WTC11 (cell line): ENCODE measurements around the gene SMOC2. TPM values are rescaled to one million over a fixed set of nuclear protein-coding genes. Genes with fewer than 3 reads are reported as not detected.

Experiments
- ATAC-seq: fragments of 200-7000 bp; cut with Tn5 transposase; 2 replicates; pipeline ENCODE4 v1.10.0; 2021; ENCODE audit warnings: mild to moderate bottlenecking, moderate library complexity
- CTCF ChIA-PET: fragments of 300-600 bp; sonication (Branson Sonifier 250); formaldehyde crosslinking; loops from one replicate; lab custom pipeline; 2021; ENCODE audit warnings: antibody characterized with exemption; lab: Charles Lee
- POLR2A ChIA-PET: fragments of 350-600 bp; sonication (Branson Sonifier 250); formaldehyde crosslinking; loops from one replicate; lab custom pipeline; 2021; ENCODE audit warnings: antibody characterized with exemption; lab: Charles Lee
- DNase-seq: peaks from one replicate; pipeline ENCODE4 v3.0.0; 2021; ENCODE audit warnings: low spot score
- H3K27ac Mint-ChIP-seq: 2 replicates; pipeline ENCODE4 v1.8.0; 2021; ENCODE audit warnings: mixed read lengths
- H3K27me3 Mint-ChIP-seq: 2 replicates; pipeline ENCODE4 v1.8.0; 2021; ENCODE audit warnings: low read depth, mild to moderate bottlenecking, moderate library complexity, mixed read lengths
- H3K36me3 Mint-ChIP-seq: 2 replicates; pipeline ENCODE4 v1.8.0; 2021; ENCODE audit warnings: mixed read lengths
- H3K4me1 Mint-ChIP-seq: 2 replicates; pipeline ENCODE4 v1.8.0; 2022; ENCODE audit warnings: mixed read lengths
- H3K4me3 Mint-ChIP-seq: 2 replicates; pipeline ENCODE4 v1.8.0; 2021; ENCODE audit warnings: mild to moderate bottlenecking, moderate library complexity, mixed read lengths
- H3K9me3 Mint-ChIP-seq: 2 replicates; pipeline ENCODE4 v1.8.0; 2021; ENCODE audit warnings: mixed read lengths
- ATF1 ChIP-seq: sonication (generic); formaldehyde crosslinking; IDR thresholded peaks from 2 replicates; pipeline ENCODE4 v1.8.1; 2023; ENCODE audit warnings: mild to moderate bottlenecking, moderate library complexity, missing genetic modification reagents
- CBFB ChIP-seq: sonication (generic); formaldehyde crosslinking; IDR thresholded peaks from 2 replicates; pipeline ENCODE4 v1.8.1; 2022; ENCODE audit warnings: mild to moderate bottlenecking, low read depth, missing genetic modification reagents
- EMX1 ChIP-seq: fragments of 250-450 bp; sonication (Bioruptor Pico); IDR thresholded peaks from 2 replicates; pipeline ENCODE4 v1.8.0; 2021; ENCODE audit warnings: mild to moderate bottlenecking
- ETV6 ChIP-seq: sonication (generic); formaldehyde crosslinking; IDR thresholded peaks from 2 replicates; pipeline ENCODE4 v1.8.1; 2022; ENCODE audit warnings: mild to moderate bottlenecking, missing genetic modification reagents
- FOXJ3 ChIP-seq: sonication (generic); formaldehyde crosslinking; IDR thresholded peaks from 2 replicates; pipeline ENCODE4 v1.9.0; 2021; ENCODE audit warnings: missing genetic modification reagents, mild to moderate bottlenecking, borderline replicate concordance
- GRHL2 ChIP-seq: fragments of 250-450 bp; sonication (Bioruptor Pico); IDR thresholded peaks from 2 replicates; pipeline ENCODE4 v1.8.0; 2022; ENCODE audit warnings: mild to moderate bottlenecking, moderate library complexity; ENCODE audit not compliant: insufficient replicate concordance, severe bottlenecking
- NFATC4 ChIP-seq: fragments of 250-450 bp; sonication (Bioruptor Pico); IDR thresholded peaks from 2 replicates; pipeline ENCODE4 v1.9.0; 2021; ENCODE audit warnings: mild to moderate bottlenecking
- NFE2L1 ChIP-seq: sonication (generic); formaldehyde crosslinking; IDR thresholded peaks from 2 replicates; pipeline ENCODE4 v1.8.1; 2023; ENCODE audit warnings: missing genetic modification reagents
- NFYB ChIP-seq: sonication (generic); formaldehyde crosslinking; conservative IDR thresholded peaks from 2 replicates; pipeline ENCODE4 v1.8.0; 2022; ENCODE audit warnings: low read depth, missing genetic modification reagents
- RELA ChIP-seq: sonication (generic); formaldehyde crosslinking; IDR thresholded peaks from 2 replicates; pipeline ENCODE4 v1.8.1; 2022; ENCODE audit warnings: missing genetic modification reagents, mild to moderate bottlenecking, borderline replicate concordance
- SMAD3 ChIP-seq: sonication (generic); formaldehyde crosslinking; IDR thresholded peaks from 2 replicates; pipeline ENCODE4 v1.8.0; 2022; ENCODE audit warnings: missing genetic modification reagents, mild to moderate bottlenecking, borderline replicate concordance
- ZNF138 ChIP-seq: sonication (generic); formaldehyde crosslinking; conservative IDR thresholded peaks from 2 replicates; pipeline ENCODE4 v1.8.1; 2022; ENCODE audit warnings: mild to moderate bottlenecking, moderate library complexity, missing genetic modification reagents
- ZNF232 ChIP-seq: sonication (generic); formaldehyde crosslinking; IDR thresholded peaks from 2 replicates; pipeline ENCODE4 v1.8.0; 2022; ENCODE audit warnings: mild to moderate bottlenecking, missing genetic modification reagents
- ZNF263 ChIP-seq: sonication (generic); formaldehyde crosslinking; IDR thresholded peaks from 2 replicates; pipeline ENCODE4 v1.8.1; 2022; ENCODE audit warnings: low read depth, mild to moderate bottlenecking, moderate library complexity, missing genetic modification reagents
- ZNF317 ChIP-seq: sonication (generic); formaldehyde crosslinking; IDR thresholded peaks from 2 replicates; pipeline ENCODE4 v1.8.1; 2023; ENCODE audit warnings: low read depth, mild to moderate bottlenecking, moderate library complexity, missing genetic modification reagents, borderline replicate concordance
- ZNF416 ChIP-seq: fragments of 250-450 bp; sonication (Bioruptor Pico); IDR thresholded peaks from 2 replicates; pipeline ENCODE4 v1.9.0; 2021; ENCODE audit warnings: mild to moderate bottlenecking, inconsistent platforms
- total RNA-seq: library from RNA; stranded (reverse); gene quantifications from 3 replicates; pipeline ENCODE4 v1.2.3, GENCODE V29; 2021
- TF ChIP-seq, protein P1 (sequence below): sonication (generic); formaldehyde crosslinking; IDR thresholded peaks from 2 replicates; pipeline ENCODE4 v1.8.0; 2022; ENCODE audit warnings: mild to moderate bottlenecking, missing genetic modification reagents
- TF ChIP-seq, protein P2 (sequence below): sonication (generic); formaldehyde crosslinking; IDR thresholded peaks from 2 replicates; pipeline ENCODE4 v1.8.1; 2022; ENCODE audit warnings: mild to moderate bottlenecking, missing genetic modification reagents, moderate library complexity, borderline replicate concordance
- TF ChIP-seq, protein P3 (sequence below): sonication (generic); formaldehyde crosslinking; conservative IDR thresholded peaks from 2 replicates; pipeline ENCODE4 v1.8.1; 2022; ENCODE audit warnings: mild to moderate bottlenecking, missing genetic modification reagents
- TF ChIP-seq, protein P4 (sequence below): sonication (generic); formaldehyde crosslinking; IDR thresholded peaks from 2 replicates; pipeline ENCODE4 v1.8.0; 2023; ENCODE audit warnings: mild to moderate bottlenecking, missing genetic modification reagents

Gene SMOC2
- total RNA-seq, 1 experiment from 2014 or later: 3.9 TPM

- no peaks in the 10 kb centered on the region for H3K27me3 Mint-ChIP-seq
- peaks cover 21% of the 10 kb centered on the region for H3K4me1 Mint-ChIP-seq
- ChIA-PET POLR2A (no interaction called here), CTCF (interaction anchor here (0.7 to 1.4 kb wide), 3 partner anchors 155 to 1334 kb away, joined by 3 to 4 read pairs (median 3); no protein-coding TSS in a partner anchor)
- DNase-seq (no peak), ATAC-seq (no peak)
- H3K27ac Mint-ChIP-seq: no peak overlapping the region
- no peaks in the 10 kb centered on the region for H3K36me3 Mint-ChIP-seq
- no peak for TF ChIP-seq ZNF416 (CRISPR knock-in tag)
- no peak for TF ChIP-seq ETV6 (CRISPR knock-in tag)
- no peak for TF ChIP-seq CBFB (CRISPR knock-in tag)
- no peak for TF ChIP-seq RELA (CRISPR knock-in tag)
- no peak for TF ChIP-seq SMAD3 (CRISPR knock-in tag)
- TF ChIP-seq, protein P1, sequence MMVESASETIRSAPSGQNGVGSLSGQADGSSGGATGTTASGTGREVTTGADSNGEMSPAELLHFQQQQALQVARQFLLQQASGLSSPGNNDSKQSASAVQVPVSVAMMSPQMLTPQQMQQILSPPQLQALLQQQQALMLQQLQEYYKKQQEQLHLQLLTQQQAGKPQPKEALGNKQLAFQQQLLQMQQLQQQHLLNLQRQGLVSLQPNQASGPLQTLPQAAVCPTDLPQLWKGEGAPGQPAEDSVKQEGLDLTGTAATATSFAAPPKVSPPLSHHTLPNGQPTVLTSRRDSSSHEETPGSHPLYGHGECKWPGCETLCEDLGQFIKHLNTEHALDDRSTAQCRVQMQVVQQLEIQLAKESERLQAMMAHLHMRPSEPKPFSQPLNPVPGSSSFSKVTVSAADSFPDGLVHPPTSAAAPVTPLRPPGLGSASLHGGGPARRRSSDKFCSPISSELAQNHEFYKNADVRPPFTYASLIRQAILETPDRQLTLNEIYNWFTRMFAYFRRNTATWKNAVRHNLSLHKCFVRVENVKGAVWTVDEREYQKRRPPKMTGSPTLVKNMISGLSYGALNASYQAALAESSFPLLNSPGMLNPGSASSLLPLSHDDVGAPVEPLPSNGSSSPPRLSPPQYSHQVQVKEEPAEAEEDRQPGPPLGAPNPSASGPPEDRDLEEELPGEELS (CRISPR knock-in tag): no peak
- TF ChIP-seq NFYB (CRISPR knock-in tag): no peak
- TF ChIP-seq, protein P2, sequence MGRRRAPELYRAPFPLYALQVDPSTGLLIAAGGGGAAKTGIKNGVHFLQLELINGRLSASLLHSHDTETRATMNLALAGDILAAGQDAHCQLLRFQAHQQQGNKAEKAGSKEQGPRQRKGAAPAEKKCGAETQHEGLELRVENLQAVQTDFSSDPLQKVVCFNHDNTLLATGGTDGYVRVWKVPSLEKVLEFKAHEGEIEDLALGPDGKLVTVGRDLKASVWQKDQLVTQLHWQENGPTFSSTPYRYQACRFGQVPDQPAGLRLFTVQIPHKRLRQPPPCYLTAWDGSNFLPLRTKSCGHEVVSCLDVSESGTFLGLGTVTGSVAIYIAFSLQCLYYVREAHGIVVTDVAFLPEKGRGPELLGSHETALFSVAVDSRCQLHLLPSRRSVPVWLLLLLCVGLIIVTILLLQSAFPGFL (CRISPR knock-in tag): no peak
- TF ChIP-seq ZNF138 (CRISPR knock-in tag): no peak
- no peak for TF ChIP-seq FOXJ3 (CRISPR knock-in tag)
- TF ChIP-seq, protein P3, sequence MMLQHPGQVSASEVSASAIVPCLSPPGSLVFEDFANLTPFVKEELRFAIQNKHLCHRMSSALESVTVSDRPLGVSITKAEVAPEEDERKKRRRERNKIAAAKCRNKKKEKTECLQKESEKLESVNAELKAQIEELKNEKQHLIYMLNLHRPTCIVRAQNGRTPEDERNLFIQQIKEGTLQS: no peak
- TF ChIP-seq ZNF232 (CRISPR knock-in tag): no peak
- no peak for TF ChIP-seq ZNF317 (CRISPR knock-in tag)
- no peak for TF ChIP-seq NFATC4 (CRISPR knock-in tag)
- no peak for TF ChIP-seq GRHL2 (CRISPR knock-in tag)
- TF ChIP-seq EMX1 (CRISPR knock-in tag): no peak
- TF ChIP-seq, all 79 proteins: peak for 0
- Mint-ChIP-seq H3K4me3 (no peak overlapping the region), H3K9me3 (0 out of 2 replicates have a peak, but pooled peaks cover 5% of the 10 kb centered on the region)
Measured at GRCh38 chr6:168606722-168607121, 165.7 kb downstream of the SMOC2 start.

DNA sequence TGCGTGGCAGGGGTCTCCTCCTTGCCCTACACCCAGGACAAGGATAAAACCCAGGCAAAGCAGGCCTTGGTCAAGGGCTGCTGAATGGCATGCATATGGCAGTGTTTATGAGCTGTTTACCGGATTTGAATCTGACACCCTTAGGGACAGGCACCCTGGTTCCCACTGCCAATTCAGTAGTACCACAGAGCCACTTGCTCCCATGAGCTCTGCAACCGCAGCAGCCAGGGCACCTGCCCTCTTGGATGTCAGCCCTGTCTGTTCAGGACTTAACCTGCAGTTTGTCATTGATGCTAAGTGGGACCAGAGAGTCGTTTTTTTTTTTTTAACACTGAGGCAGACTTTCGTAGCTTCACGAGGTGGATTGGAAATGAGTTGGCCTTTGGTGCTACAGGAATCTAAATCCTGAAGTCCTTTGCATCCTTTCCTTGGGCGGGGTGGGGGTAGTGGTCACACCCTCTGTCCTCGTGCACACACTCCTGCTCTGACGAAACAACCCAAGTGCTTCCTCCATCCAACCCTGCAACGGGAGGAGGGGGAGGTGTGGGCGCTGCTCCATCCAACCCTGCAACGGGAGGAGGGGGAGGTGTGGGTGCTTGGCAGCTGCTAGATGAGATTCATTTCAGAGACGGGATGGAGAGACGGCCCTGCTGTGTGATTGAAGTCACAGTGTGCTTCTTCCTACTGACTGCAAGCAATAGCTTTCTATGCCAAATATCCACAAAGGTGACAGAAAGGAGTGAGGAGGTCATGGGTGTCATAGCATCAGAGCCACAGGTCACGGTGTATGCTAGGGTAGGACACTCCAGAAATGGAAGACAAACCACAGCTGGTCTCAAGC lies 166.5 kb downstream of the SMOC2 start:
- POLR2A ChIA-PET: no interaction called here

More for the DNA sequence above, 166.5 kb downstream of the SMOC2 start:
- H3K36me3 Mint-ChIP-seq: no peaks in the 10 kb centered on the region
- CTCF ChIA-PET: interaction anchor here (0.7 to 1.3 kb wide), 3 partner anchors 156 to 1334 kb away, joined by 3 to 4 read pairs (median 3); no protein-coding TSS in a partner anchor
- TF ChIP-seq ZNF138 (CRISPR knock-in tag) (no peak), NFE2L1 (CRISPR knock-in tag) (no peak), ZNF263 (peak; percentile 44; the same call in 1 of the 2 replicates), ATF1 (CRISPR knock-in tag) (no peak)
- TF ChIP-seq, protein P4, sequence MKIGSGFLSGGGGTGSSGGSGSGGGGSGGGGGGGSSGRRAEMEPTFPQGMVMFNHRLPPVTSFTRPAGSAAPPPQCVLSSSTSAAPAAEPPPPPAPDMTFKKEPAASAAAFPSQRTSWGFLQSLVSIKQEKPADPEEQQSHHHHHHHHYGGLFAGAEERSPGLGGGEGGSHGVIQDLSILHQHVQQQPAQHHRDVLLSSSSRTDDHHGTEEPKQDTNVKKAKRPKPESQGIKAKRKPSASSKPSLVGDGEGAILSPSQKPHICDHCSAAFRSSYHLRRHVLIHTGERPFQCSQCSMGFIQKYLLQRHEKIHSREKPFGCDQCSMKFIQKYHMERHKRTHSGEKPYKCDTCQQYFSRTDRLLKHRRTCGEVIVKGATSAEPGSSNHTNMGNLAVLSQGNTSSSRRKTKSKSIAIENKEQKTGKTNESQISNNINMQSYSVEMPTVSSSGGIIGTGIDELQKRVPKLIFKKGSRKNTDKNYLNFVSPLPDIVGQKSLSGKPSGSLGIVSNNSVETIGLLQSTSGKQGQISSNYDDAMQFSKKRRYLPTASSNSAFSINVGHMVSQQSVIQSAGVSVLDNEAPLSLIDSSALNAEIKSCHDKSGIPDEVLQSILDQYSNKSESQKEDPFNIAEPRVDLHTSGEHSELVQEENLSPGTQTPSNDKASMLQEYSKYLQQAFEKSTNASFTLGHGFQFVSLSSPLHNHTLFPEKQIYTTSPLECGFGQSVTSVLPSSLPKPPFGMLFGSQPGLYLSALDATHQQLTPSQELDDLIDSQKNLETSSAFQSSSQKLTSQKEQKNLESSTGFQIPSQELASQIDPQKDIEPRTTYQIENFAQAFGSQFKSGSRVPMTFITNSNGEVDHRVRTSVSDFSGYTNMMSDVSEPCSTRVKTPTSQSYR (CRISPR knock-in tag): peak; percentile 73
- no peaks in the 10 kb centered on the region for H3K27me3 Mint-ChIP-seq
- ATAC-seq: peak; percentile 89
- 0 out of 2 replicates have a peak, but pooled peaks cover 5% of the 10 kb centered on the region for H3K9me3 Mint-ChIP-seq
- H3K4me3 Mint-ChIP-seq: no peak overlapping the region
- peaks cover 18% of the 10 kb centered on the region for H3K4me1 Mint-ChIP-seq
- no peak overlapping the region for H3K27ac Mint-ChIP-seq
- DNase-seq: peak; percentile 62
